Left kidney (tissue), 8 donors: ENCODE results near the gene A2M. TPM values are rescaled to one million over a fixed set of nuclear protein-coding genes. Genes with fewer than 3 reads are reported as not detected.
A peak's percentile ranks its signal among the peaks of the same experiment; 100 is the strongest.
"Not testable (repeated sequence)": the region's sequence is repeated elsewhere in the genome, so short reads cannot be mapped to it uniquely, and the experiment has no call there.

Source experiments
- DNase-seq: peaks from one replicate; pipeline ENCODE4 v3.0.0-alpha.2; 2013
- long read RNA-seq, 8 donors: transcript quantifications; one replicate each; lab custom pipeline, GENCODE V29; 2026
- polyA plus RNA-seq: library from polyadenylated mRNA; unstranded; fragments of 120-200 nt; gene quantifications from one replicate; pipeline ENCODE4 v1.2.1, GENCODE V29; 2013; ENCODE audit not compliant: insufficient read length

The A2M gene
- 218 TPM for polyA plus RNA-seq
- long read RNA-seq, donor 1, full-length matches to known transcripts, result 11 of 54 reads
- long read RNA-seq, donor 1, partial matches to known transcripts, result 43 of 54 reads
- long read RNA-seq, donor 1, other reads (novel, unspliced or antisense), result 0 of 54 reads
- long read RNA-seq, donor 2, full-length matches to known transcripts, result 19 of 56 reads
- long read RNA-seq, donor 2, partial matches to known transcripts, result 37 of 56 reads
- long read RNA-seq, donor 2, other reads (novel, unspliced or antisense), result 0 of 56 reads
- long read RNA-seq, donor 3, full-length matches to known transcripts, result 12 of 23 reads
- long read RNA-seq, donor 3, partial matches to known transcripts, result 11 of 23 reads
- long read RNA-seq, donor 3, other reads (novel, unspliced or antisense), result 0 of 23 reads
- long read RNA-seq, donor 4, transcript A2M-207 (3 exons, 509 nt), result major isoform, 9 of 15 reads
- long read RNA-seq, donor 4, partial matches to known transcripts, result 6 of 15 reads
- long read RNA-seq, donor 4, other reads (novel, unspliced or antisense), result 0 of 15 reads
- long read RNA-seq, donor 5, full-length matches to known transcripts, result 21 of 48 reads
- long read RNA-seq, donor 5, partial matches to known transcripts, result 21 of 48 reads
- long read RNA-seq, donor 5, other reads (novel, unspliced or antisense), result 6 of 48 reads
- long read RNA-seq, donor 6, full-length matches to known transcripts, result 12 of 40 reads
- long read RNA-seq, donor 6, partial matches to known transcripts, result 28 of 40 reads
- long read RNA-seq, donor 6, other reads (novel, unspliced or antisense), result 0 of 40 reads
- long read RNA-seq, donor 7, full-length matches to known transcripts, result 29 of 81 reads
- long read RNA-seq, donor 7, partial matches to known transcripts, result 52 of 81 reads
- long read RNA-seq, donor 7, other reads (novel, unspliced or antisense), result 0 of 81 reads
- long read RNA-seq, donor 8, full-length matches to known transcripts, result 9 of 14 reads
- long read RNA-seq, donor 8, partial matches to known transcripts, result 5 of 14 reads
- long read RNA-seq, donor 8, other reads (novel, unspliced or antisense), result 0 of 14 reads

DNA sequence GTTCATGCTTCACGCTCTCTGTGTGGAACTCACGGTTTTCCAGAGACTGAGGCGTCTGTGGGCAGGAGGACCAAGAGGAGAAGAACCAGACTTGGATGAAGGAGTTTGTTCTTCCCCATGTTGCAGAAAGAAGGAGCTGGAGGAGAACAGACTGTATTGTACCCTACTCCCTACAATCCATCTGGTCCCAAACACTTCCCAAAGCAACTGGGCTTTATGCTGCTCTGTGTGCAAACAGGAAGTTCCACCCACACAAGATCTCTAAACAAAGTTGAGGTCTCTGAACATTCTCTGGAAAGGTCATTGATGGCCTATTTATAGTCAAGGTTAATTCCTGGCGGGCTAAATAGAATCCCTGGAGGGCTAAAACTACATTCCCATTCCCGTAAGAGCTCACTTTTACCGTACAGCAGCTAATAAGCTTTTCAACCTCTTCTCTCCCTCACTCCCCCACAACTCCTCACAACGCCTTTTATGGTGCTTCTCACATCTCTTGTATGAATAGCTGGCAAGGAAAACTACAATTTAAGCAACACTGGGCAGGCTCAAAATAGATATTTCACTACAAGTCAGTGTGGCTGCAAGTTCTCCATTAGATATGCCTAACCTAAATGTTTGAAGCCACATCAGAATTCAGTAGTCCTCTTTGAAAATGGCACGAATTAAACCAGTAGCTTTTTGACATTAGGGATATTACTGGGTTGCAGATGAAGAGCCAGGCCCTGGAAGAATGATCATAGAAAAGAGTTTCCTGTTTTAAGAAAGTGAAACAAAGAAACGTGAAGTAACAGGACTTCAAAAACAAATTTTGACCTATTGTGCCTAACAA is at the start of gene A2M:
Gene A2M, minus strand, starts transcription at position 189 of the 829 bp plus-strand sequence. Its CDS starts 70 bp downstream, at position 119.
- peak; percentile 44 for DNase-seq

DNA sequence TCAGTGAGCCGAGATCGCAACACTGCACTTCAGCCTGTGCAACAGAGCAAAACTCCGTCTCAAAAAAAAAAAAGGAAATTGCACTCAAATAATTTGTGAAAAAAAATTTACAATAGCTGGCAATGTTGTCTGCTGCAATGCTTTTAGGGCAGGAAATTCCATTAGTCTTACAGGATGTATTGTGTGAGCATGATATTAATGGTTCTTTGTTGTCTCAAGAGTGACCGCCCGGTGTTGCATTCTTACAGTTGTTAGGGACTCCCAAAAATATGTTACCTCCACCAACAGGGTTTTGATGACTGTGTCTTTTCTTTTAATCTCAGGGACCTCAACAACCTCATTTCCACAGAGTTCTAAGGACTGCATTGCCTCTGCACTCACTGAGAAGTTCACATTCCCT is 47.7 kb upstream of the A2M start:
- peak; percentile 14 for DNase-seq

DNA sequence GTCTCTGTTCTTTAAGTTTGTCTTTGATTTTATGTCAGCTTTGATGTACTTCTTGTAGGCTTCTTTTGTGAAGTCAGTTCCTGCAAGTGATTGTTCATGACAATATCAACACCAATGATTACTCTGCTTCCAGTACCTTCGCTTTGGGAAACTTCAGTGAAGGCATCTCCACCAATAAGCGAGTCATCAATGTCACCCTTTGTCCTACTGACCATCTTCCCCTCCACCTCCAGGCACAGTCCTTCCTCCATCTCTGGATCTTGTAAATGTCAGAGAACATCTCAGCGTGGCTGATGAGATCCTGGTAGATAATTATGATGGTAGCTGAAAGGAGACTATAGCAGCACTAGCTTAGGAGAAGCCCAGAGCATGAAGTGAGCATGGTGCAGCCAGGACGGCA is 40.4 kb upstream of the A2M start:
- no peak for DNase-seq

DNA sequence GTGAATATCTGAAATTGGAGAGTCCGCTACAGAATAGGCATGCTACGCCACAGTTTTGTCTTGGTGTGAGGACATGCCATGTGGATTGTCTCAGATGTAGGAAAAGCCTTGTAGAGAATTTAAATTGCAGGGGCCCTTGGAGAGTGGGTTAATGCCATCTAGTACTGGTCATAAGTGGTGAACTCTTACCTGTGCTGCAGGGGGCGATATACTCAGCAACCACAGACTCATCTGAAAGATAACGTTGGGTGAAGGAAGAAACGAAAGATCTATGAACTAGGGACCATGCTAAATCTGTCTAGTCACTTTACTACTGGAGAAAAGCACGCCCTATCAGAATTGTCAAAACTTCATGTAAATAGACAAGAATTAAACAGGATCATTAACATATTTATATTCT is 33.7 kb upstream of the A2M start:
- DNase-seq, result no peak

DNA sequence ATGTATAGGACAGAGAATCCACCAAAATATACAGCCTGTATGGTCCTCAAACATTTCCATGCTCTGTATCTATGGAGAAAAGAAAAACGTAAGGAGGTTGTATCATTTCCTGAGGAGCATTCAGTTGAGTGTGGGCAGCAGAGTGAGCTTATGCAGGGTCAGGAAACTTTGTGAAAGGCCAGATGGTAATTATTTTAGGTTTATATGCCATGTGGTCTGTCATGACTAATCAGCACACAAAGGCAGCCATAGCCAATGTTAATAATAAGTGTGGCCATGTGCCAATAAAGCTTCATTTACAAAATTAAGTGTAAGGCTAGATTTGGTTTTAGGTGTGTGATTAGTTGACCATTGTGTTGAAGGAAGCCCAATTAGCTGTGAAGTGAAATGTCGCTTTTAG is 33.2 kb upstream of the A2M start:
- no peak for DNase-seq

DNA sequence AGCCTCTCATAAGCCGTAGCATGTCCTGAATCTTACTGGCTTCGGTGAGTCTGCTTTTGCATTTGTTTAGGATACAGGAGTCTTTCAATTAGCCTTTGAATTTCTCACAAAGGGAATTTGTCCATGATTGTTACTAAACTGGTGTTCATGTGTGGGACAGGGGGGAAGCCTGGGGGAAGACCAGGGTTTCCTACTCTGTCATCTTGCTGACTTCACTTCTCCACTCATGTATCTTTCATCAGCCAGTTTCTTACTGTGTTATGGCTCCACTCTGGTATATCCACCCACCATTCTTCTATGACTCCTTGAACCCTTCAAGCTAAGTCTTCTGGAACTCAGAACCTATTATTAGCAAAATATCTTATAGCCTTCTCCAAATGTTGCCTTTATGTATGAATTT is 31.7 kb upstream of the A2M start:
- DNase-seq, result no peak

DNA sequence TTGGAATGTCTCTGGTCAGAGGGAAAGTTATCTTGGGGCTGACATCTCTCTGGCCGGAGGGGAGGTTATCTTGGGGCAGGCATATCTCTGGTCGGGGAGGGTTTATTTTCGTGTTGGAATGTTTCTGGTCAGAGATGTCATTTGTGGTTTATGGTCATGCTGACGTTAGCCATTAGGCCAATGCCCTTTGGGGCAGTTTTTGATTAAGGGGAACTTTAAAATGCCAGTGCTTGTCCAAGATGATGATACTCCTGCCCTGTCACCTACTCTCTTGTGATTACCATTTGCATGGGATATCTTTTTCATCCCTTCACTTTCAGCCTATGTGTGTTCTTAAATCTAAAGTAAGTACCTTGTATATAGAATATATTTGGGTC is 29.0 kb upstream of the A2M start:
- DNase-seq, result no peak

DNA sequence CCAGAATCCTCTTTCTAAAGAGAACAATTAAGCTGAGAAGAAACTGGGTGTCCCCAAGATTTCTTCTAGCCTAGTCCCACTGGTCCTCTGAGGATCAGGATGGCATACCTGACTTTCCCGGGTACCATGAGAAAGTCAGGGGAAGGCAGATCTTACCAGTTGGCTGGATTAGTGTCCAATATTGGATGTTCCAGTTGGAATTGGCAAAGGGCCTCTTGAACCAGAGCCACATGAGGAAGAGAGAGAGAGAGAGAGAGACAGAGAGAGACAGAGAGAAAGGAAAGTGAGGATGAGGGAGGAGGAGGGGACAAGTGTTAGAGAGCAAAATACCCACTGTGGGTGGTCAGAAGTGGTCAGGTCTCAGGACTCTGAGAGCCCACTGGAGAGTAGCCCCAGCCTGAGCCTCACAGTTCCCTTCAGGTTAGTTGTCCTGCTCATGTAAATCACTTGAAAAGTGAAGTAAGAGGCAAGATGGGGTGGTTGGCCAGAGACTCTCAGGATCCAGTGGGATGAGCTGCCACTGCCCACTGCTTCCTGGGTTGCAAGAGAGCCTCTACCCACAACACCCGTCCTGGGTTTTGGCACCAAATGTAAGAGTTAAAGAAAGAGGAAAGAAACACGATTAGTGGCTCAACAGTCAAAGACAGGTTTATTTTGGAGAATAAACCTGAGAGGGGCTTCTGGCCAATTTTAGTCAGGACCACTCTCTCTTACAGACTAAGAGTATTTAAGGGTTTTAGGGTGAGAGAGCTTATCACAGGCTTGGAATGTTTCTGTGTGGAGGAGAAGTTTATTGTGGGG is 28.4 kb upstream of the A2M start:
- DNase-seq, result no peak

DNA sequence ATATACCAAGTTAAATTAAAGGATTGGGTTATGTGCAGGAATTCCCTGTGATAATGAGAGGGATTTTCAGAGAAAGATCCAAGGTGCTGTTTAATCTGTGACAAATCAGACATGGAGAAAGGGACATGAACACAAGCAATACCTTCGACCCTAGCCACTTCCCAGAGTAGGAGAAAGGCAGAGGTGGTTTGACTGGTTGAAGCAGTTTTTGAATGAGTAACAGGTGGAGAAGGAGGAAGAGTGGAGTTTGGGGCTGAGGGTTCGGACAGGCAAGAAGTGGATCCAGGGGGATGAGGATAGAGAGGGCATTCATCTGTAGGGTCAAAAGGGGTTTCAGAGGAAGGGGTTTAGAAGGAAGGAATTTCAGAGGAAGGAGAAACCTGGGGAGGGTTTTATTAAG is 27.4 kb upstream of the A2M start:
- DNase-seq, result no peak

DNA sequence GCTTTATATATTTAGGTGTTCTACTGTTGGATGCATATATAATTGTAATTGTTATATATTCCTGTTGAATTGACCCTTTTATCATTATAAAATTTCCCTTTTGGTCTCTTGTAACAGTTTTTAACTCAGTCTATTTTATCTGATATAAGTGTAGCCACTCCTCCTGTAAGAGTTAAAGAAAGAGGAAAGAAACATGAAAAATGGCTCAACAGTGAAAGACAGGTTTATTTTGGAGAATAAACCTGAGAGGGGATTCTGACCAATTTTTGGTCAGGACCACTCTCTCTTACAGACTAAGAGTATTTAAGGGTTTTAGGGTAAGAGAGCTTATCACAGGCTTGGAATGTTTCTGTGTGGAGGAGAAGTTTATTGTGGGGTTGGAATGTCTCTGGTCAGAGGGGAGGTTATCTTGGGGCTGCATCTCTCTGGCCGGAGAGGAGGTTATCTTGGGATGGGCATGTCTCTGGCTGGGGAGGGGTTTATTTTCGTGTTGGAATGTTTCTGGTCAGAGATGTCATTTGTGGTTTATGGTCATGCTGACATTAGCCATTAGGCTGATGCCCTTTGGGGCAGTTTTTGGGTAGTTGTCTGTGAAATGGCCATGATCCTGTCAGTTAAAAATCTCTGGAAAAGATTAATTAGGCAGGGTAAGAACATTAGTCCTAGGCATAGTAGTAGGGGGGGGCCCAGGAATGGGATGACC is 24.0 kb upstream of the A2M start:
- DNase-seq, result not testable (repeated sequence)

DNA sequence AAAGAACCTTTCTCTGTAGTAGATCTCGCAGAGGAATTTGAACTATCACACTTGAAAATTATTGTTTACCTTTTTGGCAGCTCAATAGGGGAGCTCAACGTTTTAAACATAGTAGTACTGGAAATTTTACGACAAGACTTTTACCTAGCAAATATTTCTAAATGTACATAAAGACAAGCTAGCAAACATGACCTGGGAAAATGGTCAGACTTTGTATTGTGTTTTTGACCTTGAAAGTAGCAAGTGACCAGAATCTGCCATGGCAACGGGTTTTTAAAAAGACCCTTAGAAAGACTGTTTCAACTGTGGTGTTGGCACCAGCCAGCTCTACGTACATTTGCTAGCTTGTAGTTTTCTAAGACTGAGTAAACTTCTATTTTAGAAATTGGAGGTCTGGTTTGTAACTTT is 20.2 kb upstream of the A2M start:
- no peak for DNase-seq

DNA sequence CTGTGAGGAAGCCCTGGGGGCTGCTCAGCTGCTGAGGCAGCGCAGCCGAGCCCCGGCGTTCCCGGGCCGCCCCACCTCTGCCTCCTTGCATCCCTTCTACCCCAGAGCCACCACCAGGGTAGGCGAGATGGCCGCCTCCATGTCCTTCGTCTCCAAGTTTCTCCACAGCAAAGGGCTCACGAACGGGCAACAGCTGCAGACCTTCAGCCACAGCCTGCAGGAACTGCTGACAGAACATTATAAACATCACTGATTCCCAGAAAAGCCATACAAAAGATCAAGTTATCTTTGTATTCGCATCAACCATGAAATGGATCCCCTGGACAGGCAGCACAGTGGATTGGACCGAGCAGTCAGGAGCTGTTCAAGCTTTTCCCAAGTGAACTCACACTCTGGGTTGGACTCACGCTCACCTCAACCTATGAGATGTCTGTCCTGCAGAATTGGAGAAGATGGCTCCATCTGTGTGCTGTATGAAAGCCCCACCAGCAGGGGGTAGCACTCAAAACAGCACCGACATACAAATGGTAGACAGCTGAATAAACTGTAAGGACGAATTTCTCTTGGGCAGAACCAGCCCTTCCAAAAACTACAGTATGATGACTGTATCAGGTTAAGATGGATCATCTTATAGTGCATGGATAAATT is 19.4 kb upstream of the A2M start:
- DNase-seq, result no peak

DNA sequence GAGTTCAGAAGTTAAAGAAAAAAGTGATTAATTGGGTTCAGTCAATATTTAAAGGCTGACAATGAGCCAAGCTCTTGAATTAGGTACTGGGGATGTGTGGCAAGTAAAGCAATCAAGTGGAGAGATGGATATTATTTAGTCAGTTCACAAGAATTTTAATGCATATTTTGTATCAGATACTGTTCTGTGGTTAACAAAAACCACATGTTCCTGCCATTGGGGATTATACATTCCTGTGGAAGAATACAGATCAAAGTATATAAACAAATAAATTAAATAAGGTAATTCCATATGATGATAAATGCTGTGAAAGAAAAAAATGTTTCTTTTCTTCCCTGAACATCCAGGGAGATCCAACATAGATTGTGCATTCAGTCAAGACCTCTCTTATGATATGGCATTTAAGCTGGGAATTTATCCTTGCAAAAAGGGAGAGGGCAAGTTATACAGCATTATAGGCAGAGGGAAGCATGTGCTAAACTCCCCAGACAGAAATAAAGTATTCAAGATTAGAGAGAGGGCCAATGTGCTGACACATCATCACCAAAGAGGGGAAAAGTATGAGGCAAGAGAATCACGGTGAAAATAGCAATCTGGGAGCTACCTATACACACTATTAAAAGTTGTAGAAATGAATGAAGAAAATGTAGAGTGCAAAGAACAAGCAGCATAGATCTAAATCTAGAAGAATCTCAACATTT is 17.6 kb upstream of the A2M start:
- no peak for DNase-seq

DNA sequence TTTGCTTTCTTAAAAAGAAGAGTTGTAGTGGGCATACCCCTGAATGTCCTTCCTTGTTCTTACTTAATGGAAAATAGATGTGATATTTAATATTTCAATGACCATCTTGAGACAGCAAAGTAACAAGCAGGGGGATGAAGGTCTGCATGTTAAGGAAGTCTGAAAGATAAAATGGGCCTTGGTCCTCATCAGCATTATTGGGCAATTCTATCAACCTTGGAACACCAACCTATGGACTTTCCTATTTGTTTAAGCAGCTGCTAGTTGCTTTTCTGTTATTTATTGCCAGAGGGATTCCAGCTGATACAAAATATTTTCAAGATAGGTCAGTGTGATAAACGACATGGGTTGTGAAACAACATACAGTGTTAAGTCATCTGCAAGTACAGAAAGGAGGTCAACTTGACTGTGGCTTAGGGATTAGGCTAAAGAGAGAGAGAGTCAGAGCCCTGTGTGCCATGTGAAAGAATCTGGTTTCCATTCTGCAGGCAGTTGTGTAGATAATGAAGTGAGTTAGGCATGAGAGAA is 16.4 kb upstream of the A2M start:
- DNase-seq, result no peak

DNA sequence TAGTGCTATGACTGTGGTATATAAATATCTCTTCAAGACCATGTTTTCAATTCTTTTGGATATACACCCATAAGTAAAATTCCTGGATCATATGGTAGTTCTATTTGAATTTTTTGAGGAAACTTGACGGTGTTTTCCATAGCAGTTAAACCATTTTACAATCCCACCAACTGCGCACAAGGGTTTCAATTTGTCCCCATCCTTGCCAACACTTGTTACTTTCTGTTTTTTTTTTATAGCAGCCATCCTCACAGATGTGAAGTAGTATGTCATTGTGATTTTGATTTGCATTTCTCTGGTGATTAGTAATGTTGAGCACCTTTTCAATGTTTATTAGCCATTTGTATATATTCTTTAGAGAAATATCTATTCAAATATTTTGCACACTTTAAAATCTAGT is 14.5 kb upstream of the A2M start:
- DNase-seq, result no peak

DNA sequence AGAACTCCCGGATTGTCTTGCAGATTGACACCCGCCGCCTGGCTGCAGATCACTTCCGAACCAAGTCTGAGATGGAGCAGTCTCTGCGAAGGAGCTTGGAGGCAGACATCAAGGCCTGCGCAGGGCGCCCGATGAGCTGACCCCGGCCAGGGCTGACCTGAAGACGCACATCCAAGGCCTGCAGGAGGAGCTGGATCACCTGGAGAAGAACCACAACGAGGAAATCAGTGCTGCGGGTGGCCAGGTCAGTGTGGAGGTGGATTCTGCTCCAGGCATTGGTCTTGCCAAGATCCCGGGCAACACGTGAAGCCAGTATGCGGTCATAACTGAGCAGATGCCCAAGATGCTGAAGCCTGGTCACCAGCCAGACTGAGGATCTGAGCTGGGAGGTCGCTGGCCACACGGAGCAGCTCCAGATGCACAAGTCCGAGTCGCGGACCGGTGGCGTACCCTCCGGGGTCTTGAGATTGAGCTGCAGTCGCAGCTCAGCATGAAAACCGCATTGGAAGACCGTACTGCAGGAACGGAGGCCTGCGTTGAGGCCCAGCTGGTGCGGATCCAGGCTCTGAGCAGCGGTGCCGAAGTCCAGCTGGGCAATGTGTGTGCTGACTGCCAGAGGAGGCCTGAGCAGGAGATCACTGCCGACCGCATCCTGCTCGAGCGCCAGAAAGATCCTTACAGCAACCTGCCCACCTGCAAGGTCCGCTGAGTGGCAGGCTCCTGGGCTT is 12.4 kb upstream of the A2M start:
- no peak for DNase-seq

DNA sequence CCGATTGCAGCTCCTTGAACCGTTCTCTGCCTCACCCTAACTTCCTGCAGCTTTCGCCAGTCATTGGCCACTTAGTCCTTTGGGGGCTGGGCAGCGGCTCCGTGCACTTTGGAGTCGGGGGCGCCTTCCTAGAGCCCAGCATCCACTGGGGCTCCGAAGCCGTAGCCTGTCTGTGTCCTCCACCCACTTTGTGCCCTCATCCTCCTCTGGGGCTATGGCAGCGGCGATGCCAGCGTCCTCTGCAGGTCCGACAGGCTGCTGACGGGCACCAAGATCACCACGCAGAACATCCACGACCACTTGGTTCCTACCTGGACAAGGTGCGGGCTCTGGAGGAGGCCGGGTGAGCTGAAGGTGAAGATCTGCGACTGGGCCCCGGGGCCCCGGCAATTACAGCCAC is 11.8 kb upstream of the A2M start:
- no peak for DNase-seq

DNA sequence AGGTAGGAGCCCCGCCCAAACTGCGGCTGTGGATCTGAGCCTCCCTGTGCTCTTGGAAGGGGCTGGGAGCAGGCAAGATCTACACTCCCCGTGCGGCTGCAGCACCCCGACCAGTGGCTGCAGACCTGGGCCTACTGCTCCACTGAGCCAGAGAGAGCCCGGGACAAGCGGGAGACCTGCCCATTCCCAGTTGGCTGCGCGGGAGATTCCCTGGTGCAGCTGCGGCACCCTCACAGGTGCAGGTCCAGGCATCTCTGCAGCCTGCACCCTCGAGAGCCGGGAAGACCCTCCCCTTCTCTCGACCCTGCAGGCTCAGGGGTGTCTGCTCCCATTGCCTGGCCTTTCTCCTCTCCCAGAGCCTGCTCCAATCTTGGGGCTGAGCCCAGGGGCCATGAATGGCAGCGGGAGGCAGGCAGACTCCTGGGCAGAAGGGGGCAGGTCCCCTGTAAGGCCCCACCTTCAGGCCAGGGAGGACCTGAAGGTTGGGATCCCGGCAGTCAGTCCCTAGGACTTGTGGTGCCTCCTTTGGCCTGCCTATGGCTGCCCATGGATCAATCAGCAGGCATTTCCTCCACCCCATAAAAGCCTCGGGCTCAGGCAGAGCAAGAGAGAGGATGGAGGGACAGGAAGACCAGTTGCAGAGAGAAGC is 8.8 kb upstream of the A2M start:
- no peak for DNase-seq
